ENCODE measurements around the gene CAMTA1.

The CAMTA1 gene

GRCh38 chr1:7050751-7051665, 265.8 kb downstream of the CAMTA1 start:
- DNase-seq: no peak

DNA sequence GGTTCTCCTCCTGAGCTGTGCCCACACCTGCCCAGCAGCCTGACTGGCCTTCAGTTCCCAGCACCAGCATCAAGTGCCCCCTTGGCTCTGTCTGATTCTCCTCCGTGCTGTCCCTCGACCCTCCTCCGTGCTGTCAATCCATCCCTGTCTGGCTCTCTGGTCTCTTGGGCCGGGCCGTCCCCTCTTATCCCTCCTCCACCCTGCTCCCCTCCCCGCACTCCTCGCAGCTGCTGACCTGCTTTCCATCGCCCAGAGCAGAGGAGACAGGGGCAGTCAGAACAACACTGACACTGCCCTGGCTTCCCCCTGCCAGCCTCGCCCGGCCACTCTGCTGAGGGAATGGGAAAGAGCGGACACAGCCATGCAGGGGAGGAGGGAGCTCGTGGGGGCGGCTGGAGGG, 267.4 kb downstream of the CAMTA1 start:
- DNase-seq: no peak

- no peak for DNase-seq
Measured at GRCh38 chr1:7060745-7061144, 275.5 kb downstream of the CAMTA1 start.

GRCh38 chr1:7062346-7063061, 277.2 kb downstream of the CAMTA1 start:
- no peak for DNase-seq

GRCh38 chr1:7063981-7064380, 278.7 kb downstream of the CAMTA1 start:
- no peak for DNase-seq

DNA sequence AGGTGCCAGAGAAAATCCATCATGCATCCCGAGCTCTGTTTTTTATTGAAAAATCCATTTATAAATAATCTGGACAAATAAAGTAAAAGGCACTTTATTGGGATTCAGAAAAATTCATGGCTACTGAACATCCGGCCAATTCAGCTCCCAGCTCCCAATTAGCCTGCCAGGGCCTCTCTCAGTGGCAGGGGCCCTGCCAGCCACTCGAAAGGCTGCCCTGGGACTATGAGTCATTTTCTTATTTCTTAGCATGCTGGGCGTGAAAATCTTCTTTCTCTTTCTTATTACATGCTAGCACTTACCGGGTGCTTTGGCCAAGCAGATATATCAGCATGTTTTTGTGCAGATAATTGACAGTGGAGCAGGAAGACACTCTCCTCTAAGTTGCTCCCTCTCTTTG, 283.3 kb downstream of the CAMTA1 start:
- DNase-seq: no peak

DNA sequence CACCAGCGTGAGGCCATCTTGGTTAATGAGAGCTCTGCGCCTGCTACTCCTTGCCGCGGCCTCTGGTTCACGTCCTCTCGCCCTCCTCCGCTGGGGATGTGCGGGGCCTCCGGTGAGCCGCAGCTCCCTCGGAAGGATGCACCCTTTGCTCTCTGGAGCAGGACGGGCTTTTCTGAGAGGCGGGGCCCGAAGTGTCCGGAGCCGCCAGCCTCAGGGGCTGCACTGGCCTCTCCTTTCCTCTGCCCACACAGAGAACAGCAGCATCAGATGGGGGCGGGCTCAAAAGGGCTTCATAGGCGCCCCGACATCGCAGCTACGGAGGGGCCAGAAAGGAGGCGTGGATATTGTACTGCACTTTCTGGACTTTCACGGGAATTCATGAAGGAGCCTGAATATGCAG, 284.7 kb downstream of the CAMTA1 start:
- DNase-seq: no peak

DNA sequence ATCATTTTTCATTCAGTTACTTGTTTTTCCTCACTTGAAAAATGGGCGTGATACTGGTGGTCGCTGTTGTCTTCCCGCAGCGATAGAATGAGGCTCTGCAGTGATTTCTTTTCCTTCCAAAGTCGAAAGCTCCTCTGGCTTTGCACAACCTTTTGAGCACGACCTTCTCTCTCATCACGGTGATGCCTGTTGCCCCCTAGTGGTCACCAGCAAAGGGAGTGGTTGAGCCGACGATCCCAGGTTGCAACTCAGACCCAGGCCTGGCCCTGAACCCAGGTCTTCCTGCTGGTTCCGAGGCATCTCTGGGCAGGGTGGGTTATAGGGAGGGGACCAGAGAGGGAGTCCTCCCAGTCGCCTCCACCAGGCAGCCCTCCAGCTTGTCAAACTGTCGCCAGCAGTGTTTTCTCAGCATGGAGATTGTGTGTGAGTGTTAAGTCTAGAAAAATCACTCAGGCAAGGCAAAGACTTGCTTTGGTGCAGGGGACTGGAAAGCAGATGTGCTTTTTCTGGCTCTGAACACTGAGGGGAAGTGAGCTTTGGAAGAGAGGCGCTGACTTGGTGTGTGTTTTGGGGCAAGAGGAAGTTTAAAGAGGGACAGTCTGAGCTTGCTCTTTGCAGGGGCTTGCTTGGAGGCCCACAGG, 285.3 kb downstream of the CAMTA1 start:
- no peak for DNase-seq

DNA sequence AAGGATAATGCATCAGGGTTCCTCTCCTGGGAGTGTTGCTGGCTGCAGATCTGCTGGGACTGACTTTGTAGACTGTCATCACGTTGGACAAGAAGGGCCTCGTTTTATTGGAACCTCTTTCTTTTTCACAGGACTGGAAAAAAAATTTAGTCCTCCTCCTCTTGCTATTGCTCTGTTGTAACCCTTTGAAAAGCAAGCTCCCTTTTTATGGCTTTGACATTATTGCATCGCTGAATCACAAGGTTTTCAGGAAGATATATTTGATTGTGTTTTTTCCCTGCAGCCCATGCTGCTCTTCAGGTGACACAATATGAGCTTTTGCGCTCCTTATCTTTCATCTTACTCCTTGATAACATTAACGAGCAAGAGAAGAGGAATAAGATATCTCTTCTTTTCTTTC, 290.9 kb downstream of the CAMTA1 start:
- DNase-seq: no peak

DNA sequence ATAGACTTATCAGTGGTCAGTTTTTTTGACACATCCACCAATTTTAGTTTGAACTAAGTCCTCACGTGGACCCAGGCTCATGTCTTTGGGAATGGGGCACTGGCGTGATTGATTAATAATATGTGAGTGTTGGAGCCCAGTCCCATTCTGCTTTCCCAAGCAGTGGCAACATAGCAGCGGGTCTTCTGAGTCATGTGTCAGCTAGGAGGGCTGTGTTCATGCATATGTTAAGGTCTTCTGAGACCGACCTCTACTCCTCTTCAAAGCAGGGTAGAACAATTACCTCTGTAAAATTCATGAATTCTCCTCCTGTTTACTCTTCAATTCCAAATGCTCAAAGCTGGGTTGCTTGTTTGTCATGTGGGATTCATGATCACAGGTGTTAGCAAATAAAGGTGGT, 291.3 kb downstream of the CAMTA1 start:
- no peak for DNase-seq

- no peak for DNase-seq
Measured at GRCh38 chr1:7077136-7077535, 291.9 kb downstream of the CAMTA1 start.

- no peak for DNase-seq
Measured at GRCh38 chr1:7077970-7078369, 292.7 kb downstream of the CAMTA1 start.

DNA sequence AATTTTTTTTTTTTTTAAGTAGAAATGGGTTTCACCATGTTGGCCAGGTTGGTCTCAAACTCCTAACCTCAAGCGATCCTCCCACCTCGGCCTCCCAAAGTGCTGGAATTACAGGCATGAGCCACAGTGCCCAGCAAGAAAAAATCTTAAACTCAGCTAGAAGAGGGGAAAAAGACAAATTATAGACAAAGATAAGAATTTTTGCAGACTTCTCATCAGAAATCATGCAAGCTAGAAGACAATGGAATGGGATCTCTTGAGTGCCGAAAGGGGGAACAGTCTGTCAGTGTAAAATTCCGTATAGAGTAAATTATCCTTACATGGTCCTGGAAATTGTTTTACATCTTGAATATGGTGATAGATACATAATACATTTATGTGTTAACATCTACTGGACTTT, 294.4 kb downstream of the CAMTA1 start:
- no peak for DNase-seq

GRCh38 chr1:7084232-7084894, 299.1 kb downstream of the CAMTA1 start:
- no peak for DNase-seq

- DNase-seq: no peak
Measured at GRCh38 chr1:7085521-7085920, 300.3 kb downstream of the CAMTA1 start.

DNA sequence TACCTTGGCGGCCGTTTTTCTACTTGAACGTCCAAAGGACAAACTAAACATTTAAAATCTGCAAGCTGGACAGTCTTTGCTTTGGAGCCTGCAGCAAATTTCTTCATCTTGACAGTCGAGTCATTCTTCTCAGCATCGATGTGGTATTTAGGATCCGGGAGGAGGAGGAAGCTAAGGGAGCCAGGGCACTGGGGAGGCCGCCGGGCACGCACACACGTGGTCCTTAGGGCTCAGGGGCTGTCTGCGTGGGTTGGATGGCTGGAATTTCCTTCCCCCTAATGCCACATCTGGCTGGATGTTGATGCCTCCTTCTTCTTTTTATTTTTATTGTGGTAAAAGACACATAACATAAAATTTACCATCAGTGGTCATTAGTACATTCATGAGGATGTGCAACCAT, 300.9 kb downstream of the CAMTA1 start:
- DNase-seq: no peak

DNA sequence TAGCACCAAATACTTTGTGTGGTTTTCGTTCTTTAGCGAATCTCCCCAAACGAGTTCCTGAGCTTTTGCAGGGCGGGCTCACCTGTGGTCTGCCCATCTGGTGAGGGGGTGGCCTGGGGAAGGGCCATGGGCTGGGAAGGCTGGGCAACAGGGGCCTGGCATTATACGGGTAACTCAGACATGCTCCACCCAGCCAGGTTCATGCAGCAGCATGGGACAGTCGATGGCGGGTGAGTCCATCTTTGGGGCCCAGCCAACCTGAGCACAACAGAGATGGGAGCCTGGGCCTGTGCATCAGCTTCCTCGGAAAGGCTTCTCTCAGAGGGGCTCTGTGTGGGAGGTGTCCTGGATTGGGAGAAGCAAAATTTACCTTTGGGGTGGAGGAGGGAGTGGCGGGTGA, 302.6 kb downstream of the CAMTA1 start:
- no peak for DNase-seq

GRCh38 chr1:7089497-7089896, 304.2 kb downstream of the CAMTA1 start:
- DNase-seq: no peak

- no peak for DNase-seq
Measured at GRCh38 chr1:7093297-7093696, 308.0 kb downstream of the CAMTA1 start.

- DNase-seq: no peak
Measured at GRCh38 chr1:7094086-7094485, 308.8 kb downstream of the CAMTA1 start.

GRCh38 chr1:7094509-7094908, 309.3 kb downstream of the CAMTA1 start:
- DNase-seq: no peak

DNA sequence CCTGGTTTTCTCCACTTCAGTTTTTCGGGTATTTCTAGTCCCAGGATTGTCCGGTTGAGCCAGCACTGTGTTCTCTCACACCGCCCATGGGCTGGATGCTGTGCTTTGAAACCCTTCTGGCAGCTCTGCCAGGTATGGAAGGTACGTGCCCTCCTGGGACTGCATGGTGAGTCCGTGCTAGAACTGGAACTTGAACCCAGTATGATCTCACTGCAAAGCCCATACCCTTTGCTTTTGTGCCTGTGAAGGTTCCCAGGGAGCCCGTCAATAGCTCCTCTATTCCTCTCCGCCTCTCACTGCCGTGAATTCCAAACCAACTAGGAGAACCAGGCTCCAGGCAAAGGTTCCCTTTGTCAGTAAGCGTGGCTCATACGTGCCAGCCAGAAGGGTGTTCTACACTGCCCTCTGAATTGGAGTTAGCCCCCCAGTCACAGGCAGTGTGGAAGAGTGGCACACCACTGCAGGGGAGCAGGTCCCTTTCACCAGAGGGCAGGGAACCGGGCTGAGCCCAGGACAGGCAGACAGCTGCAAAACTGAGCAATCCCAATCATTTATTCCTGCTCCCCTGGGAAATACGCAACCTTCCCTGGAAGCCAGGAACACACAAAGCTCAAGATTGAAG, 310.2 kb downstream of the CAMTA1 start:
- no peak for DNase-seq

All from GF-D8 (cell line).